ENCODE data around the gene KCNF1. TPM values are rescaled to one million over a fixed set of nuclear protein-coding genes. Genes with fewer than 3 reads are reported as not detected.
"Not testable (repeated sequence)": the region's sequence is repeated elsewhere in the genome, so short reads cannot be mapped to it uniquely, and the experiment has no call there.

Gene KCNF1
- total and polyA plus RNA-seq, 3 experiments from 2014 or later = not detected

- H3K4me1 Mint-ChIP-seq; H3K4me1 ChIP-seq (ENCODE audit: insufficient read depth, low read length); H3K27ac Mint-ChIP-seq; H3K9me3 ChIP-seq (ENCODE audit: low read length); H3K9me3 Mint-ChIP-seq; H3K36me3 ChIP-seq (ENCODE audit: insufficient read depth, low read length); DNase-seq; H3K36me3 Mint-ChIP-seq; H3K27ac ChIP-seq (ENCODE audit: low read depth, low read length); CTCF ChIA-PET; H3K4me3 Mint-ChIP-seq; H3K27me3 ChIP-seq (ENCODE audit: insufficient read depth, low read length, poor library complexity, severe bottlenecking); POLR2A ChIA-PET; H3K4me3 ChIP-seq (ENCODE audit: low read length): not testable (repeated sequence)
- H3K27me3 Mint-ChIP-seq = peaks cover 10 to 25% of the 10 kb centered on the region in 2 donors
These were observed 46.7 kb downstream of the KCNF1 start for GRCh38 chr2:10958452-10958851.

GRCh38 chr2:10960606-10961489 lies 49.1 kb downstream of the KCNF1 start:
- POLR2A ChIA-PET = no interaction called here
- Mint-ChIP-seq H3K27ac (no peak overlapping the region), H3K9me3 (no peaks in the 10 kb centered on the region), H3K36me3 (no peaks in the 10 kb centered on the region), H3K4me3 (no peak overlapping the region), H3K27me3 (peaks cover 13 to 48% of the 10 kb centered on the region in 2 donors), H3K4me1 (no peaks in the 10 kb centered on the region)
- no peaks in the 10 kb centered on the region for H3K27me3 ChIP-seq (ENCODE audit: insufficient read depth, low read length, poor library complexity, severe bottlenecking)
- CTCF ChIA-PET = no interaction called here
- H3K4me1 ChIP-seq (ENCODE audit: insufficient read depth, low read length) = no peaks in the 10 kb centered on the region
- H3K4me3 ChIP-seq (ENCODE audit: low read length) = no peak overlapping the region
- no peak for DNase-seq
- H3K27ac ChIP-seq (ENCODE audit: low read depth, low read length) = no peak overlapping the region
- H3K36me3 ChIP-seq (ENCODE audit: insufficient read depth, low read length) = no peaks in the 10 kb centered on the region
- no peaks in the 10 kb centered on the region for H3K9me3 ChIP-seq (ENCODE audit: low read length)

- no peaks in the 10 kb centered on the region for H3K36me3 Mint-ChIP-seq
- H3K4me3 Mint-ChIP-seq = no peak overlapping the region
- CTCF ChIA-PET = no interaction called here
These were observed 49.7 kb downstream of the KCNF1 start for GRCh38 chr2:10961490-10961875.

GRCh38 chr2:10962004-10962403 lies 50.3 kb downstream of the KCNF1 start:
- H3K4me3 Mint-ChIP-seq = no peak overlapping the region
- no peak for DNase-seq
- POLR2A ChIA-PET = no interaction called here
- H3K9me3 Mint-ChIP-seq = no peaks in the 10 kb centered on the region
- H3K27ac Mint-ChIP-seq = no peak overlapping the region
- no peak overlapping the region for H3K27ac ChIP-seq (ENCODE audit: low read depth, low read length)
- H3K27me3 Mint-ChIP-seq = peaks cover 18 to 56% of the 10 kb centered on the region in 2 donors
- no peaks in the 10 kb centered on the region for H3K4me1 ChIP-seq (ENCODE audit: insufficient read depth, low read length)
- no peaks in the 10 kb centered on the region for H3K27me3 ChIP-seq (ENCODE audit: insufficient read depth, low read length, poor library complexity, severe bottlenecking)
- CTCF ChIA-PET = no interaction called here
- no peaks in the 10 kb centered on the region for H3K9me3 ChIP-seq (ENCODE audit: low read length)
- H3K4me1 Mint-ChIP-seq = no peaks in the 10 kb centered on the region
- H3K4me3 ChIP-seq (ENCODE audit: low read length) = no peak overlapping the region
- no peaks in the 10 kb centered on the region for H3K36me3 ChIP-seq (ENCODE audit: insufficient read depth, low read length)
- no peaks in the 10 kb centered on the region for H3K36me3 Mint-ChIP-seq

More at GRCh38 chr2:10961490-10961875, 49.7 kb downstream of the KCNF1 start:
- Mint-ChIP-seq H3K27me3 (peaks cover 15 to 52% of the 10 kb centered on the region in 2 donors), H3K27ac (no peak overlapping the region), H3K4me1 (no peaks in the 10 kb centered on the region), H3K9me3 (no peaks in the 10 kb centered on the region)
- POLR2A ChIA-PET = no interaction called here
- Histone ChIP-seq H3K27me3 (ENCODE audit: insufficient read depth, low read length, poor library complexity, severe bottlenecking) (no peaks in the 10 kb centered on the region), H3K36me3 (ENCODE audit: insufficient read depth, low read length) (no peaks in the 10 kb centered on the region), H3K27ac (ENCODE audit: low read depth, low read length) (no peak overlapping the region), H3K4me3 (ENCODE audit: low read length) (no peak overlapping the region), H3K4me1 (ENCODE audit: insufficient read depth, low read length) (no peaks in the 10 kb centered on the region), H3K9me3 (ENCODE audit: low read length) (no peaks in the 10 kb centered on the region)
- DNase-seq = no peak

- no peaks in the 10 kb centered on the region for H3K9me3 Mint-ChIP-seq
- H3K27me3 Mint-ChIP-seq = peaks cover 15 to 60% of the 10 kb centered on the region in 2 donors
These were observed 51.4 kb downstream of the KCNF1 start for GRCh38 chr2:10963155-10963554.

More at GRCh38 chr2:10963155-10963554, 51.4 kb downstream of the KCNF1 start:
- Histone ChIP-seq H3K27me3 (ENCODE audit: insufficient read depth, low read length, poor library complexity, severe bottlenecking) (no peaks in the 10 kb centered on the region), H3K4me3 (ENCODE audit: low read length) (no peak overlapping the region), H3K4me1 (ENCODE audit: insufficient read depth, low read length) (no peaks in the 10 kb centered on the region), H3K27ac (ENCODE audit: low read depth, low read length) (no peak overlapping the region), H3K36me3 (ENCODE audit: insufficient read depth, low read length) (no peaks in the 10 kb centered on the region), H3K9me3 (ENCODE audit: low read length) (no peaks in the 10 kb centered on the region)
- Mint-ChIP-seq H3K4me3 (no peak overlapping the region), H3K36me3 (no peaks in the 10 kb centered on the region), H3K4me1 (no peaks in the 10 kb centered on the region), H3K27ac (peak overlapping the region in 1 of 8 donors; percentile 3)
- DNase-seq = no peak
- CTCF ChIA-PET = no interaction called here
- POLR2A ChIA-PET = no interaction called here

Other genes starting within 250 kb of the KCNF1 start
- 10 to 100 TPM; 49.8 to 50.1 TPM for gene NOL10, start 222.0 kb upstream of the KCNF1 start, total RNA-seq
- gene NOL10, start 222.0 kb upstream of the KCNF1 start, polyA plus RNA-seq = 21.0 TPM
- under 1 TPM in 1 of 2 experiments, not detected in 1; 0.09 TPM for gene ATP6V1C2, start 190.3 kb upstream of the KCNF1 start, total RNA-seq
- 0.24 TPM for gene ATP6V1C2, start 190.3 kb upstream of the KCNF1 start, polyA plus RNA-seq
- gene PDIA6, start 99.1 kb upstream of the KCNF1 start, total RNA-seq = 100 to 1,000 TPM; 178 to 181 TPM
- 158 TPM for gene PDIA6, start 99.1 kb upstream of the KCNF1 start, polyA plus RNA-seq
- gene SLC66A3, start 243.5 kb downstream of the KCNF1 start, total RNA-seq = 10 to 100 TPM; 10.3 to 11.0 TPM
- gene SLC66A3, start 243.5 kb downstream of the KCNF1 start, polyA plus RNA-seq = 70.5 TPM